Activated gamma-delta T cell treated with Interleukin-2 at 50 U/mL for 16 hours (primary cell): ENCODE results near the gene GNAI3.

Experiments
- DNase-seq: peaks from one replicate; pipeline ENCODE4 v3.0.0-alpha.2; 2020

Gene GNAI3

DNA sequence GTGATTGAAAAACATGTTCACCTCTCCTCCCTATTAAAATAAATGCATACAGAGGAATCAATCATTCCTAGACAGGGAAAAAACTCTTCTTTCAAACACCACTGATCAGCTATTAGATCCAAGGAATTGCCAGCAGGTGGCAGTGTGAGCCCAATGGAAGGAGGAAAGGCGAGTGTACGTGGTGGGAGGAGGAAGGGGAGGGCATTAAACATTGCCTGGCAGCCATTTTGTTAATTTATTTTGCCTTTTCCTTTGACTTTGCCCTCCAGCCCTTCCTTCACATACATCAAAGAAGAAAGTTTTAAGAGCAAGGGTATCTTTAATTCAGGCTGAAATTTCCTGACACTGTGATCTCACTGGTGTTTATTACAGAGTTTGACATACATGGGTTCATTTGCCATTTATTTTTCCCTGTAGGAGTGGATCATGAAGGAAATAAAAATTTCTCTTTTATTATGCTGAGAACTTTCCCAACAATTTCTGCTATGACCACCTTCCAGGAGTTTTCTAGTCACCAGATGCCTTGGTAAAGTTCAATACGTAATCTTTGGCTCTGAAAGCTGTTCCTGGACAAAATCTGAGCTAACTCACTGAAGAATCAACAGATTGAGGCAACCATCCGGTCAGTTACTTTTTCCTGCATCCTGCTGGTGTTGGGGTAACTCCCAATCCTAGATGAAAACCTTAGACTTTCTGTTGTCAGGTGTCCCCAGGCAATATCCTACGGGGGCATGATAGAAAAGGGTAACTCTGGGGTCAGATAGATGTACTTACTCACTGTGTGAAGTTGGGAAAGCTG lies 1.9 kb upstream of the GNAI3 start:
- peak; percentile 91 for DNase-seq

DNA sequence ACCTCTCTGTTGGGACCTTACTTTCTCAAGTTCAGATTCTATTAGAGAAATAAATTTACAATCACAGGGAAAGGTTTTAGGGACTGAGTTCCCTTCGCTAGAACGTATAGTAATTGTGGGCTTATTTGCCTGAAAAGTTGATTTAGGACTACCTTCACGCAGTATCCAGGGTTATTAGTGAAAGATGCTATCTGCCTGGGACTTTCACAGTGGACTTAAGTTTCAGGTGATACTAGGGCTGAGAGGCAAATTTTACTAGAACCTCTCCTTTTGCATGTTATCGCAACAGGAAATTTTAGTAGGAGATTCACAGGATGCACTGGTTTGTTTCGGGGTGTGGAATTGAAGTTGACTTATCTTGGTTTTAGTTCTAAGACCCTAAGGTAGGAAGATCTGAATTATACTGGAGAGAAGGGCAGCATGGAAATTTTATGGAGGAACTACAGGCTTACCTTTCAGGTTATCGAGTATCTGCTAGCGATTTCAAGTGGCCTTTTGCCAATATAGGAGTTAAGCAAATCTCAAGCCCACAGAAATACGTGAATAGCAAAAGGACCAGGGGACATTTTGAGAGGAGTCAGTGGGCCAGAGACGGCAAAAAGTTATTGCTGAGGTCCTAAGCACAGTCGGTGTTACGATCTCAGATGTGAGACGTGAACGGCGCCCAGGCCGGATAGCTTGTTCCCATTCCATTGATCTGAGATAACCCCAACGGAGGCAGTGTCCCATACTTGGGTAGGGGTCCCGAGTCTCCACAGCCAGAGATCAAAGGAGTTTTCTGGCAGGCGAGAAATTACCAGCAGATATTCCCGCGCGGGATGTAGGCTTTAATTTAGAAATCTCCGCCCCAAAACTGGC lies 723 bp upstream of the GNAI3 start:
- DNase-seq = no peak

DNA sequence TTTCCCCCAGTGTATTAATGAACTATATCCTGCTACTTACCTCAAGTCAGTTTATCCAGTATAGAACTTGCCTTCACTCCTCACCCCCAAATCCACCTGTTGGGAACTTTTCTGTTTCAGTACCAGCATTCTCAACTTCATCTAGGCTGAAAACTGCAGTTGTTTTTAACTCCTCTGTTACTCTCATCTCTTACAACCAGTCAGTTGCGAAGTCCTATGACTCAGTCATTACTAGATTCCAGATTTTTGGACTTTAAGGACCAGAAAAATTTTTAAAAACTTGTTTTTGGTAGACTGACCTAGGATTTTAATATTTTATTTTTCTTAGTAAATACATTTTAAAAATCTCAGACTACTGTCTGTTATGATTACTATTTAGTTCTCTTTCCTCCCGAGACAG lies 8.1 kb downstream of the GNAI3 start:
- DNase-seq = no peak

GRCh38 chr1:109557520-109557919 lies 9.1 kb downstream of the GNAI3 start:
- no peak for DNase-seq

GRCh38 chr1:109559995-109560394 lies 11.6 kb downstream of the GNAI3 start:
- no peak for DNase-seq

DNA sequence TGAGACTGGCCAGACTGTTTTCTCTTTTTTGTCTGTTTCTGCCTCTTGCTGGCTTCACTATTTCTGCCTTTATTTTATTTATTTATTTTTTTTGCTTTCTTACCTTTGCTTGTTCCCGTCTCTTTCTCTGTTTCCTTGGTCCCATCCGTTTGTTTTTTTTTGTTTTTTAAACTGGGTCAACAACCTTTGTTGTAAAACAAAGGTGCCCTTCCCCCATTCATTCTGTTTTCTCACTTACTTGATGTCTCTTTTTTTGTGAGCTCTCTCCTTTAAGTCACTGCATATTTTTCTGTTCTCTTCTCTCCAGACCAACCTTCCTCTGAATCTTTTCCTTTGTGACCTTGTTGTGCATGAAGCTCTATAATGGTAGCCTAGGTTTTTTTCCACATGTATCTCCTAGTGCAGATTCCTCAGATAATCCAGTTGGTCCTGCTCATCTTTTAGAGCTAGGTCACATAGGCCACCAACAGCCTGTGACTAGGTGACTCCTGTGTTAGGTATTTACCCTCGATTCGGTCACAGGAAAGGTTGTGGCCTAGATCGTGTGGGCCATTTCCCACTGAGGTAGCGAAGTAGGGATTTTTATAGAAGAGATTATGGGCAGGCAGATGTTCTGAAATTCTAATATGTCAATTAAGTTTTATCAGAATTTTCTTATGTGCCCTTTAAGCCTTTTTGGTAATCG lies 15.9 kb downstream of the GNAI3 start:
- DNase-seq = no peak

DNA sequence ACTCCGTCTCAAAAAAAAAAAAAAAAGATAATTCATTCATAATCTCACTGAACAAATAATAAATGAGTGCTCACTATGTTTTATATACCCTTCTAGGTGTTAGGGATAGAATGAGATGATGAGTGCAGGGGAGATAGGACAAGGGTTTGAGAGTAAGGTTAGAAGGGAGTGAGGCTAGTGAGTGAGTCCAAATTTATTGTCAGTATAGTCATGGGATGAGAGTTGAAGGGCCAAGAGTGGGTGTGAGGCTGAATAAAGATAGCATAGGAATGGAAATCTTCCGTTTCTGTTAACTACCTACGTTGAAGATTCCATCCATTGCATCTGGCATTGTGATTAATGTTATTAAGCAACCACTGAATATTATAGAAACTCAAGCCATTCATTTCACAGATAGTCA lies 16.8 kb downstream of the GNAI3 start:
- DNase-seq = no peak

DNA sequence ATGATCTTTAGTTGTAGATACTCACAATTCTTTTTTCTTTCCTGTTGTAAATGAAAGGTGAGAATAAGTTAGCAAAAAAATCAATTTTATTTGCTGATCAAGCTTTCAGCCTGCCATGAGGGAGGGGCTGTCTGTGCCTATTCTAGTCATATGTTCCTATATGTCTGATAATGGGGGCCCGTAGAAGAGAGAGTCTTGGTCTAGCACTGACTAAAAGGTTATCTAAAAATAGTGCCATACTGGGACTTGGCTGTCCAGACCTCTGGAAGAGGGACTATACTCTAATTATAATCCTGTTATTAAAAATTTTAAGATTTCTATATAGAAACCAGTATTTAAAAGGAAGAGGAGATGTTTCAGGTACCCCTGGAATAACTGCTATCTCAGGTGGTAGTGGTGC lies 18.6 kb downstream of the GNAI3 start:
- DNase-seq = no peak

DNA sequence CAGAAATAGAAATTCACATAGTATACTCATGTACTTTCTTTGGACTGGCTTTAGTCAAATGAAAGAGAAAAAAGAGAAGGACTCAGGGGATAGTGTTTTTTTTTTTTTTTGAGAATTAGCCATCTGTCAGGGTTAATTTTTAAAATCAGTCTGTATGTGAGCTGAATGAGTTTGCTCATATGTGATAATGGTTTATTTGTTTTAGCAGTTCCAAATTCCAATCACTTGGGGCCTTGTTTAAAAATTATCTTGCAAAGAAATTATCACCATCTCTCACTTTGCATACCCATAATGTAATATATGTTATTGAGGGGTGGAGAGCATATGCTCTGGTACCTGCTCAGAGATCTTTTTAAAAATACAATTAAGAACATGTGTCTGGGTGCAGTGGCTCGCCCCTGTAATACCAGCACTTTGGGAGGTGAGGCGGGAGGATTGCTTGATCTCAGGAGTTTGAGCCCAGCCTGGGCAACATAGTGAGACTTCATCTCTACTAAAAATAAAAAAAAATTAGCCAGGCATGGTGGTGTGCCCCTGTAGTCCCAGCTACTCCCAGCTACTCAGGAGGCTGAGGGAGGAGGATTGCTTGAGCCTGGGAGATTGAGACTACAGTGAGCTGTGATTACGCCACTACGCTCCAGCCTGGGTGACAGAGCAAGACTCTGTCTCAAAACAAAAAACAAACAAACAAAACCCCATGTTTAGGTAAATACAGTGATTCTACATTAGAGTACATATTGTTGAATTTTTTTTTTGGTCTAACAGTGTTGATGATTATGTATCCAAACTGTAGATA lies 19.7 kb downstream of the GNAI3 start:
- no peak for DNase-seq

GRCh38 chr1:109569323-109569722 lies 20.9 kb downstream of the GNAI3 start:
- no peak for DNase-seq

GRCh38 chr1:109570414-109570813 lies 22.0 kb downstream of the GNAI3 start:
- no peak for DNase-seq

GRCh38 chr1:109573785-109574184 lies 25.4 kb downstream of the GNAI3 start:
- DNase-seq = no peak

DNA sequence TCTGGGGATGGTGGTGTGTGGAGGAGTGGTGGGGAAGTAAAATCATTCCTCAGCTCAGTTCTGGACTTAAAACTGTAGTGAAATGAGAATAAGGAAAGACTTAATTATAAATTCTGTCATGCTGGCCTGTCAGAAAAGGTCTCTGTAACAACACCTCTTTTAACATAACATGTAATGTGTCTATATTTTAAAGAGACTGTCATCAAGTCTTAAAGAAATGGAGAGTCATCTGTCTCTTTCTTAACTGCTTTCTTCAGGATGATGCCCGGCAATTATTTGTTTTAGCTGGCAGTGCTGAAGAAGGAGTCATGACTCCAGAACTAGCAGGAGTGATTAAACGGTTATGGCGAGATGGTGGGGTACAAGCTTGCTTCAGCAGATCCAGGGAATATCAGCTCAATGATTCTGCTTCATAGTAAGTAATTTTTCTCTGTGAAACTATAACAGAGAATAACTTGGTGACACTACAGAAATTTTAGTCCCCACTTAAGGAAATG lies 30.6 kb downstream of the GNAI3 start:
- no peak for DNase-seq

DNA sequence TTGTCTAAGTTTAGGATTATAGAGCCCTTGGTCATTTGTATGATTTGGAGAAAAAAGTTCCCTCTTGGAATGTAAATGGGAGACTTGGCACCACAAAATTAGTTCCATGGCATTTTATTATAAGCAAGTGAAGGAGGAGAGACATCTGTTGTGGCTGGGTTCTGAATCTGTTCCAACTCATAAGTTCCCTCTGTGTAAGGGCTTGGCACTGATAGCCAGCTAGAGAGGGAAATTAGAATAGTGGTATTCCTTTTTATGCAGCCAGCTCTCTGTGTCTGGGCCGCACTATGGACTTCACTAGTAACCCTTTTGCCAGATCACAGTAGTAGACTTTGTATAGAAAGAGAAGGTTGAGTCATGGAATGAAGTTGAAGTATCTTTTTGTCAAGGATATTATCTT lies 31.1 kb downstream of the GNAI3 start:
- no peak for DNase-seq

GRCh38 chr1:109582021-109582420 lies 33.6 kb downstream of the GNAI3 start:
- no peak for DNase-seq

DNA sequence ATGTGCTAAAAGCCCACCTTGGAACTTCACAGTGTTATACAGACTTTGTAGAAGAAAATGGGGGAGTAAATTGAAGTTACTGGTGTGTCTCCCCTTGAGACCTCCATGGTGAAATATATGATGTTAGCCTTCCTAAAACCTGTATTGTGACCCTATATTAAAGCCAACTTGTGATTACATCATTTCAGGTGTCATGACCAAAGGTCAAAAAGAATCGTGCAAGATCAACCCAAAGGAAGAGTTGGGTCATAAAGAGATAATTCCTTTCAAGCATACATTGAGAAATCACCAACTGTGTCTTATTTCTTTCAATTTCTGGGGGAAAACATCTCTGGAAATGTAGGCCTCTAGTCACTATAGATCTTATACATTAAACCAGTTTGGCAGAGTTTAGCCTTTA lies 36.4 kb downstream of the GNAI3 start:
- no peak for DNase-seq

DNA sequence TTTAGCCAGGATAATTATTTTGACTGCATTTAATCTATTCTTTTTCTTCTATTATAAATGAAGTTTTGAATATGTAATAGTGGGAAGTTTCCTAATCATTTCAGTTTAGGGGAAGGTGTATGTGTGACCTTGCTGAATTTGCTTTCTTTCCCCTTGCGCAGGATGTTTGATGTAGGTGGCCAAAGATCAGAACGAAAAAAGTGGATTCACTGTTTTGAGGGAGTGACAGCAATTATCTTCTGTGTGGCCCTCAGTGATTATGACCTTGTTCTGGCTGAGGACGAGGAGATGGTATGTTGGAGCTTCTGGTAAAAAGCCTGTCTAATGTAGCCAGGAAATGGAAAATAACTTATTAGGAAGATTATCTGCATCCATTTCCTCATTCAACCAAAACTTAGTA lies 37.6 kb downstream of the GNAI3 start:
- no peak for DNase-seq

- no peak for DNase-seq
Measured at GRCh38 chr1:109589177-109589576, 40.8 kb downstream of the GNAI3 start.

DNA sequence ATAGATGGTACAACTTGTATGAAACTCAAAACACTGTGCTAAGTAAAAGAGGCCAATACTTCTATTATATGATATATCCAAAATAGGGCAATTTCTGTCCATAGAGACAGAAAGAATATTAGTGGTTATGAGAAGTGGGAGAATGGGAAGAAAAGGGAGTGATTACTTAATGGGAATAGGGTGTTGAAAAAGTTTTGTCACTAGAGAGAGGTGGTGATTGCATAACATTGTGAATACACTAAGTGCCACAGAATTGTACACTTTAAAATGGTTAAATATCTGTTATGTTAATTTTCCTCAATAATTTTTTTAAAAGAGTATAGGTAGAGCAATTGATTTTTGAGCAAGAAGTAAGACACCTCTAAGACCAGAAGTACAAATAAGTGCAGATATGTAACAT lies 41.3 kb downstream of the GNAI3 start:
- DNase-seq = no peak

DNA sequence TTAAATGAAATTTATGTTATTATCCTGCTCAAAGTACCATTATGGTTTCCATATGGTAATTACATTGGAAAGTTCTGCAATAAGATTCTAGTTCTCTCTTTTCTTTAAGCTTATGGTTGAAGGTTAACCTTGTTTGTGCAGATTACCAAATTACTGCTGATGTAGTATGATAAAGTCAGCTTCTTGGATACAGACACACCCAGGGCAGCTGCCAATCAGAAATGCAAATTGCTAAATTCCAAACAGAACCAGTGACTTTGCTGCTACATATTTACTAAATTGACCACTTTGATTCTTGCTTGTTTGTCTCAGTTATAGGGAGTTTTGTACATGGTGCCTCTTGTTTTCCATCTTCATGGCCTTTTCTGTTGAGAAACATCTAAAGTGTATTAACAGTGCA lies 44.5 kb downstream of the GNAI3 start:
- no peak for DNase-seq

- DNase-seq = no peak
Measured at GRCh38 chr1:109595531-109595930, 47.1 kb downstream of the GNAI3 start.

DNA sequence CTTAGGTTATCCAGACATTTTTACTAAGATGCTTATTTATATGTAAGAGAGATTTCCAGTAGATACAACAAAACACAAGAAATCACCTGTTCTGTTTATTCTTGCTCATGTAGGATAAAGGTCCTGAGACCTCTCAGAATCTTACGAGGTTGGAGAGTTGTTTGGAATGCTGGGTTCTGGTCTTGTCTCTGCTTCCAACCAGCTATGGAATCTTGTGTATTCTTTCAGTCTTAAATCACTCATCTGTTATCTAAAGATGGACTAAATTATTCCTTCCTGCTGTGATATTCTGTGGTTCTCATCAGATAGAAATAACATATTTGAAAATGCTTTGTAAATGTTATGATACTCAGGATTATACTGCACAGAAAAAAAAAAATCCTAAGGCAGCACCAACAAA lies 49.7 kb downstream of the GNAI3 start:
- DNase-seq = no peak

DNA sequence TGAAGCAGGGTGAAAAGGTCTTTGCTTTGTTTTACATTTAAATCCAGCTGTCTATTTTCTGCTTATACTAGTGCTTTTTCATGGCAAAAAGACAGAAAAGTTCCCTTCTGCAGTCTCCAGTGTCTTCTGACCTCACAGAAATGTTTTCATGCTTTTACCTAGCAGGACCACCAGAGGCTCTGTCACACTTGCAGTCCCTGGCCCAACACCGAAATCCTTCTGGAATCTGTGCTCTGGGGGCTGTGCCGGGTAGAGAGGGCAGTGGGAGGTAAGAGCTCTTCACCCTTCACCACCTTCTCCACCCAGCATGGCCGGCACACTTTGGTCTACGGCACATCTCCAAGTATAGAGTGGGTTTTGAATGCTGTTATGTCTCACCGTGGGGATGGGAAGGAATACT lies 50.2 kb downstream of the GNAI3 start:
- DNase-seq = no peak
